ENCODE data around the gene NOTUM. TPM values are rescaled to one million over a fixed set of nuclear protein-coding genes. Genes with fewer than 3 reads are reported as not detected.

The NOTUM gene
- polyA plus RNA-seq, 3 donors: not detected

GRCh38 chr17:81968396-81968745 lies 7.4 kb upstream of the NOTUM start:
- H3K79me2 ChIP-seq (ENCODE audit: insufficient read depth, low read length): no peaks in the 10 kb centered on the region
- no peaks in the 10 kb centered on the region for H4K20me1 ChIP-seq (ENCODE audit: insufficient read depth, low read length)
- DNase-seq: no peak
- WGBS (ENCODE audit: insufficient coverage): 96% methylated on average over 3 of the region's 7 CpGs
- H3K4me1 ChIP-seq (ENCODE audit: control insufficient read depth in 1 of 2, insufficient read depth in 2 of 2, low read length in 2 of 2): peaks cover 34 to 36% of the 10 kb centered on the region in 2 donors
- H3K9me3 ChIP-seq (replicated peaks in 1 of 2; ENCODE audit: control insufficient read depth in 1 of 2, insufficient read depth in 1 of 2, low read length in 2 of 2): peaks cover 2 to 4% of the 10 kb centered on the region in 2 donors
- no peaks in the 10 kb centered on the region for H3K36me3 ChIP-seq (replicated peaks in 1 of 2; ENCODE audit: control insufficient read depth in 1 of 2, insufficient read depth in 2 of 2, low read length in 2 of 2)
- peak overlapping the region; percentile 78 for H2AFZ ChIP-seq (ENCODE audit: insufficient read depth, low read depth, low read length, poor library complexity, severe bottlenecking)
- H3K4me3 ChIP-seq (replicated peaks in 1 of 3; ENCODE audit: low read depth in 2 of 3, low read length in 3 of 3): peak overlapping the region in 1 of 3 experiments; percentile 59
- intact Hi-C loops (cut with micrococcal nuclease): no loop called here
- Mint-ChIP-seq H3K4me1 (peaks cover 26% of the 10 kb centered on the region), H3K4me3 (peak overlapping the region; percentile 59 to 71), H3K36me3 (no peaks in the 10 kb centered on the region), H3K9me3 (peaks cover 0 to 8% (median 7%) of the 10 kb centered on the region in 7 donors), H3K27me3 (ENCODE audit: low read depth in 3 of 3) (peaks cover 20 to 32% (median 23%) of the 10 kb centered on the region in 3 donors), H3K27ac (peak overlapping the region in 1 of 7 donors; percentile 48)
- H3K9ac ChIP-seq (ENCODE audit: insufficient read depth, low read length, poor library complexity, severe bottlenecking): no peak overlapping the region
- no peak overlapping the region for H3K27ac ChIP-seq (ENCODE audit: low read depth in 1 of 2, low read length in 2 of 2)
- peaks cover 0 to 12% of the 10 kb centered on the region in 2 donors for H3K27me3 ChIP-seq (ENCODE audit: control insufficient read depth in 2 of 2, insufficient read depth in 2 of 2, low read length in 2 of 2)
- no peak for TF ChIP-seq CTCF (IDR thresholded peaks at IDR 0.05)
- peak overlapping the region; percentile 70 for H3K4me2 ChIP-seq (replicated peaks; ENCODE audit: extremely low read depth, low read length, poor library complexity, severe bottlenecking)

- peaks cover 26% of the 10 kb centered on the region for H3K4me1 Mint-ChIP-seq
- H3K27ac Mint-ChIP-seq: peak overlapping the region in 1 of 7 donors; percentile 48
These were observed 6.8 kb upstream of the NOTUM start for GRCh38 chr17:81967533-81968395.

More at GRCh38 chr17:81967533-81968395, 6.8 kb upstream of the NOTUM start:
- H3K4me3 ChIP-seq (replicated peaks in 1 of 3; ENCODE audit: low read depth in 2 of 3, low read length in 3 of 3): peak overlapping the region in 2 of 3 experiments; percentile 2 to 59
- peaks cover 34 to 36% of the 10 kb centered on the region in 2 donors for H3K4me1 ChIP-seq (ENCODE audit: control insufficient read depth in 1 of 2, insufficient read depth in 2 of 2, low read length in 2 of 2)
- peak overlapping the region; percentile 27 for H3K9ac ChIP-seq (ENCODE audit: insufficient read depth, low read length, poor library complexity, severe bottlenecking)
- DNase-seq: peak; percentile 46 to 68 (median 63)
- no peaks in the 10 kb centered on the region for H3K36me3 ChIP-seq (replicated peaks in 1 of 2; ENCODE audit: control insufficient read depth in 1 of 2, insufficient read depth in 2 of 2, low read length in 2 of 2)
- peak overlapping the region; percentile 70 for H3K4me2 ChIP-seq (replicated peaks; ENCODE audit: extremely low read depth, low read length, poor library complexity, severe bottlenecking)
- peak overlapping the region; percentile 78 for H2AFZ ChIP-seq (ENCODE audit: insufficient read depth, low read depth, low read length, poor library complexity, severe bottlenecking)
- H4K20me1 ChIP-seq (ENCODE audit: insufficient read depth, low read length): no peaks in the 10 kb centered on the region
- Mint-ChIP-seq H3K36me3 (no peaks in the 10 kb centered on the region), H3K27me3 (ENCODE audit: low read depth in 3 of 3) (peaks cover 26 to 35% (median 29%) of the 10 kb centered on the region in 3 donors), H3K9me3 (peaks cover 0 to 4% (median 2%) of the 10 kb centered on the region in 7 donors), H3K4me3 (peak overlapping the region; percentile 59 to 71)
- WGBS (ENCODE audit: insufficient coverage): 7% methylated on average over 33 of the region's 36 CpGs
- peaks cover 2 to 3% of the 10 kb centered on the region in 2 donors for H3K9me3 ChIP-seq (replicated peaks in 1 of 2; ENCODE audit: control insufficient read depth in 1 of 2, insufficient read depth in 1 of 2, low read length in 2 of 2)
- intact Hi-C loops (cut with micrococcal nuclease): no loop called here
- no peak overlapping the region for H3K27ac ChIP-seq (ENCODE audit: low read depth in 1 of 2, low read length in 2 of 2)
- no peaks in the 10 kb centered on the region for H3K79me2 ChIP-seq (ENCODE audit: insufficient read depth, low read length)
- no peak for TF ChIP-seq CTCF (IDR thresholded peaks at IDR 0.05)
- H3K27me3 ChIP-seq (ENCODE audit: control insufficient read depth in 2 of 2, insufficient read depth in 2 of 2, low read length in 2 of 2): peaks cover 0 to 18% of the 10 kb centered on the region in 2 donors

All from CD14-positive monocyte (primary cell).